ENCODE data around the gene COTL1. TPM values are rescaled to one million over a fixed set of nuclear protein-coding genes. Genes with fewer than 3 reads are reported as not detected.

Gene COTL1
- total RNA-seq, 1 experiment from 2014 or later: 162 TPM

GRCh38 chr16:84550096-84550495, 67.8 kb downstream of the COTL1 start:
- H3K27ac ChIP-seq (ENCODE audit: low read length): no peak overlapping the region
- H3K36me3 ChIP-seq (ENCODE audit: insufficient read depth, low read length): no peaks in the 10 kb centered on the region
- no peak for DNase-seq
- no peak overlapping the region for H3K4me3 ChIP-seq (ENCODE audit: low read length)
- no peak overlapping the region for H3K4me2 ChIP-seq (ENCODE audit: low read depth, low read length, poor library complexity, severe bottlenecking)
- no peaks in the 10 kb centered on the region for H3K9me3 ChIP-seq (ENCODE audit: low read length)
- no peaks in the 10 kb centered on the region for H3K27me3 ChIP-seq (ENCODE audit: low read length)
- no peak overlapping the region for H3K9ac ChIP-seq (ENCODE audit: low read length)
- H3K4me1 ChIP-seq (ENCODE audit: low read length): peaks cover 6% of the 10 kb centered on the region
- H3K9me2 ChIP-seq (replicated peaks; ENCODE audit: insufficient read depth, low read length): no peaks in the 10 kb centered on the region
- H2AFZ ChIP-seq (ENCODE audit: low read length): no peak overlapping the region
- no peaks in the 10 kb centered on the region for H3K79me2 ChIP-seq (ENCODE audit: low read length)
- H4K20me1 ChIP-seq (ENCODE audit: insufficient read depth, low read depth, low read length): 0 out of 2 replicates have a peak, but pooled peaks cover 2% of the 10 kb centered on the region

- Histone ChIP-seq H3K36me3 (ENCODE audit: insufficient read depth, low read length) (no peaks in the 10 kb centered on the region), H3K27ac (ENCODE audit: low read length) (no peak overlapping the region), H3K4me3 (ENCODE audit: low read length) (no peak overlapping the region), H3K27me3 (ENCODE audit: low read length) (no peaks in the 10 kb centered on the region), H3K9me2 (replicated peaks; ENCODE audit: insufficient read depth, low read length) (no peaks in the 10 kb centered on the region), H3K79me2 (ENCODE audit: low read length) (no peaks in the 10 kb centered on the region), H4K20me1 (ENCODE audit: insufficient read depth, low read depth, low read length) (0 out of 2 replicates have a peak, but pooled peaks cover 2% of the 10 kb centered on the region), H3K9ac (ENCODE audit: low read length) (no peak overlapping the region), H2AFZ (ENCODE audit: low read length) (no peak overlapping the region), H3K4me2 (ENCODE audit: low read depth, low read length, poor library complexity, severe bottlenecking) (no peak overlapping the region), H3K4me1 (ENCODE audit: low read length) (peaks cover 5% of the 10 kb centered on the region), H3K9me3 (ENCODE audit: low read length) (no peaks in the 10 kb centered on the region)
- DNase-seq: no peak
Observed at GRCh38 chr16:84548971-84549844, 68.7 kb downstream of the COTL1 start.

GRCh38 chr16:84548508-84548907, 69.4 kb downstream of the COTL1 start:
- Histone ChIP-seq H3K4me3 (ENCODE audit: low read length) (no peak overlapping the region), H2AFZ (ENCODE audit: low read length) (no peak overlapping the region), H3K36me3 (ENCODE audit: insufficient read depth, low read length) (no peaks in the 10 kb centered on the region), H3K27me3 (ENCODE audit: low read length) (no peaks in the 10 kb centered on the region), H3K9ac (ENCODE audit: low read length) (no peak overlapping the region), H3K4me1 (ENCODE audit: low read length) (peaks cover 5% of the 10 kb centered on the region), H4K20me1 (ENCODE audit: insufficient read depth, low read depth, low read length) (0 out of 2 replicates have a peak, but pooled peaks cover under 1% of the 10 kb centered on the region), H3K9me3 (ENCODE audit: low read length) (no peaks in the 10 kb centered on the region), H3K79me2 (ENCODE audit: low read length) (no peaks in the 10 kb centered on the region), H3K9me2 (replicated peaks; ENCODE audit: insufficient read depth, low read length) (no peaks in the 10 kb centered on the region), H3K27ac (ENCODE audit: low read length) (no peak overlapping the region), H3K4me2 (ENCODE audit: low read depth, low read length, poor library complexity, severe bottlenecking) (no peak overlapping the region)
- no peak for DNase-seq

GRCh38 chr16:84547546-84548061, 70.3 kb downstream of the COTL1 start:
- no peak for DNase-seq
- peaks cover 5% of the 10 kb centered on the region for H3K4me1 ChIP-seq (ENCODE audit: low read length)

GRCh38 chr16:84546669-84547545, 71.0 kb downstream of the COTL1 start:
- no peak overlapping the region for H3K27ac ChIP-seq (ENCODE audit: low read length)
- H3K9me2 ChIP-seq (replicated peaks; ENCODE audit: insufficient read depth, low read length): no peaks in the 10 kb centered on the region
- no peaks in the 10 kb centered on the region for H3K79me2 ChIP-seq (ENCODE audit: low read length)
- H3K36me3 ChIP-seq (ENCODE audit: insufficient read depth, low read length): no peaks in the 10 kb centered on the region
- no peaks in the 10 kb centered on the region for H4K20me1 ChIP-seq (ENCODE audit: insufficient read depth, low read depth, low read length)
- H3K4me1 ChIP-seq (ENCODE audit: low read length): peaks cover 5% of the 10 kb centered on the region
- H3K9ac ChIP-seq (ENCODE audit: low read length): no peak overlapping the region
- no peak for DNase-seq
- no peak overlapping the region for H3K4me2 ChIP-seq (ENCODE audit: low read depth, low read length, poor library complexity, severe bottlenecking)
- H3K27me3 ChIP-seq (ENCODE audit: low read length): no peaks in the 10 kb centered on the region
- H3K9me3 ChIP-seq (ENCODE audit: low read length): no peaks in the 10 kb centered on the region
- H3K4me3 ChIP-seq (ENCODE audit: low read length): no peak overlapping the region
- H2AFZ ChIP-seq (ENCODE audit: low read length): no peak overlapping the region

More at GRCh38 chr16:84547546-84548061, 70.3 kb downstream of the COTL1 start:
- H3K79me2 ChIP-seq (ENCODE audit: low read length): no peaks in the 10 kb centered on the region
- no peak overlapping the region for H2AFZ ChIP-seq (ENCODE audit: low read length)
- H3K4me2 ChIP-seq (ENCODE audit: low read depth, low read length, poor library complexity, severe bottlenecking): no peak overlapping the region
- H3K9me3 ChIP-seq (ENCODE audit: low read length): no peaks in the 10 kb centered on the region
- H3K27ac ChIP-seq (ENCODE audit: low read length): no peak overlapping the region
- no peaks in the 10 kb centered on the region for H3K36me3 ChIP-seq (ENCODE audit: insufficient read depth, low read length)
- H3K27me3 ChIP-seq (ENCODE audit: low read length): no peaks in the 10 kb centered on the region
- H3K9me2 ChIP-seq (replicated peaks; ENCODE audit: insufficient read depth, low read length): no peaks in the 10 kb centered on the region
- H3K9ac ChIP-seq (ENCODE audit: low read length): no peak overlapping the region
- H3K4me3 ChIP-seq (ENCODE audit: low read length): no peak overlapping the region
- no peaks in the 10 kb centered on the region for H4K20me1 ChIP-seq (ENCODE audit: insufficient read depth, low read depth, low read length)

GRCh38 chr16:84545114-84545737, 72.7 kb downstream of the COTL1 start:
- no peak overlapping the region for H2AFZ ChIP-seq (ENCODE audit: low read length)
- H3K9me2 ChIP-seq (replicated peaks; ENCODE audit: insufficient read depth, low read length): no peaks in the 10 kb centered on the region
- H3K9me3 ChIP-seq (ENCODE audit: low read length): no peaks in the 10 kb centered on the region
- DNase-seq: no peak
- no peaks in the 10 kb centered on the region for H3K27me3 ChIP-seq (ENCODE audit: low read length)
- peaks cover 5% of the 10 kb centered on the region for H3K4me1 ChIP-seq (ENCODE audit: low read length)
- no peaks in the 10 kb centered on the region for H4K20me1 ChIP-seq (ENCODE audit: insufficient read depth, low read depth, low read length)
- no peak overlapping the region for H3K27ac ChIP-seq (ENCODE audit: low read length)
- H3K9ac ChIP-seq (ENCODE audit: low read length): no peak overlapping the region
- H3K4me3 ChIP-seq (ENCODE audit: low read length): no peak overlapping the region
- H3K4me2 ChIP-seq (ENCODE audit: low read depth, low read length, poor library complexity, severe bottlenecking): no peak overlapping the region
- no peaks in the 10 kb centered on the region for H3K79me2 ChIP-seq (ENCODE audit: low read length)
- no peaks in the 10 kb centered on the region for H3K36me3 ChIP-seq (ENCODE audit: insufficient read depth, low read length)

GRCh38 chr16:84544031-84544773, 73.7 kb downstream of the COTL1 start:
- H2AFZ ChIP-seq (ENCODE audit: low read length): no peak overlapping the region
- no peaks in the 10 kb centered on the region for H3K27me3 ChIP-seq (ENCODE audit: low read length)
- no peak overlapping the region for H3K4me3 ChIP-seq (ENCODE audit: low read length)
- H3K9me2 ChIP-seq (replicated peaks; ENCODE audit: insufficient read depth, low read length): no peaks in the 10 kb centered on the region
- H3K79me2 ChIP-seq (ENCODE audit: low read length): no peaks in the 10 kb centered on the region
- peaks cover 5% of the 10 kb centered on the region for H3K4me1 ChIP-seq (ENCODE audit: low read length)
- H4K20me1 ChIP-seq (ENCODE audit: insufficient read depth, low read depth, low read length): no peaks in the 10 kb centered on the region
- no peak overlapping the region for H3K4me2 ChIP-seq (ENCODE audit: low read depth, low read length, poor library complexity, severe bottlenecking)
- no peak overlapping the region for H3K9ac ChIP-seq (ENCODE audit: low read length)
- no peaks in the 10 kb centered on the region for H3K9me3 ChIP-seq (ENCODE audit: low read length)
- H3K27ac ChIP-seq (ENCODE audit: low read length): no peak overlapping the region
- no peak for DNase-seq
- no peaks in the 10 kb centered on the region for H3K36me3 ChIP-seq (ENCODE audit: insufficient read depth, low read length)

All from Karpas-422 (cell line).